IMR-90 (cell line): ENCODE data around the gene FRAS1. TPM values are rescaled to one million over a fixed set of nuclear protein-coding genes. Genes with fewer than 3 reads are reported as not detected.

ENCODE experiments used
- ATAC-seq: fragments of 200-7000 bp; cut with Tn5 transposase; 2 replicates; pipeline ENCODE4 v1.9.1; 2020; ENCODE audit warnings: low read depth, mild to moderate bottlenecking, moderate library complexity
- BruUV-seq: library from RNA; stranded (reverse); fragments of 400-500 nt; replicated peaks from 2 replicates; lab custom pipeline; 2021; lab: Mats Ljungman, UMichigan
- CTCF ChIA-PET: fragments of 300-600 bp; formaldehyde crosslinking; extraction: SDS; loops from one replicate; lab custom pipeline; 2021; ENCODE audit warnings: antibody characterized with exemption; lab: Yijun Ruan, JAX
- POLR2A ChIA-PET: fragments of 300-600 bp; sonication (Branson Sonifier 250); formaldehyde crosslinking; loops from one replicate; lab custom pipeline; 2022; ENCODE audit warnings: antibody characterized with exemption; ENCODE audit not compliant: unreplicated experiment; lab: Charles Lee
- DNase-seq: peaks from one replicate; pipeline ENCODE4 v3.0.0; 2013
- H2AFZ ChIP-seq: replicated peaks from 2 replicates; pipeline ENCODE3; 2013; ENCODE audit warnings: low read length, mild to moderate bottlenecking; ENCODE audit not compliant: poor library complexity
- H2AK5ac ChIP-seq: 2 replicates; pipeline ENCODE4 v1.6.1; 2013; ENCODE audit warnings: low read depth, low read length, inconsistent platforms
- H2AK9ac ChIP-seq: replicated peaks from 2 replicates; pipeline ENCODE3; 2013; ENCODE audit warnings: mild to moderate bottlenecking, low read depth, low read length, moderate library complexity; ENCODE audit not compliant: poor library complexity
- H2BK120ac ChIP-seq: 2 replicates; pipeline ENCODE4 v1.6.1; 2013; ENCODE audit warnings: low read depth, low read length, inconsistent platforms
- H2BK15ac ChIP-seq: 3 replicates; pipeline ENCODE4 v1.6.1; 2013; ENCODE audit warnings: low read depth, low read length, inconsistent platforms
- H2BK20ac ChIP-seq: 2 replicates; pipeline ENCODE4 v1.6.1; 2013; ENCODE audit warnings: low read depth, mild to moderate bottlenecking, inconsistent platforms, low read length, moderate library complexity
- H2BK5ac ChIP-seq: 2 replicates; pipeline ENCODE4 v1.6.1; 2013; ENCODE audit warnings: mild to moderate bottlenecking, low read depth, low read length, inconsistent platforms; ENCODE audit not compliant: poor library complexity, severe bottlenecking
- H3K14ac ChIP-seq: replicated peaks from 2 replicates; pipeline ENCODE4 v1.6.1; 2013; ENCODE audit warnings: low read depth, low read length, inconsistent platforms
- H3K18ac ChIP-seq: 2 replicates; pipeline ENCODE4 v1.6.1; 2013; ENCODE audit warnings: low read depth, low read length, control low read depth
- H3K23ac ChIP-seq: 2 replicates; pipeline ENCODE4 v1.6.1; 2013; ENCODE audit warnings: low read depth, low read length, inconsistent platforms
- H3K27ac ChIP-seq: 2 replicates; pipeline ENCODE4 v1.5.1; 2013; ENCODE audit warnings: mild to moderate bottlenecking, control low read depth, low read length; ENCODE audit not compliant: insufficient read depth
- H3K27me3 ChIP-seq: 2 replicates; pipeline ENCODE4 v1.6.1; 2013; ENCODE audit warnings: low read length; ENCODE audit not compliant: control insufficient read depth, insufficient read depth
- H3K36me3 ChIP-seq: 2 replicates; pipeline ENCODE4 v1.6.1; 2013; ENCODE audit warnings: low read length, mixed read lengths; ENCODE audit not compliant: control insufficient read depth, insufficient read depth
- H3K4ac ChIP-seq: 2 replicates; pipeline ENCODE4 v1.6.1; 2013; ENCODE audit warnings: low read depth, low read length, inconsistent platforms
- H3K4me1 ChIP-seq: 2 replicates; pipeline ENCODE4 v1.6.1; 2013; ENCODE audit warnings: low read length, mixed read lengths; ENCODE audit not compliant: control insufficient read depth, insufficient read depth
- H3K4me2 ChIP-seq: 2 replicates; pipeline ENCODE4 v1.6.1; 2013; ENCODE audit warnings: low read depth, mild to moderate bottlenecking, control low read depth, low read length, moderate library complexity
- H3K4me3 ChIP-seq: 2 replicates; pipeline ENCODE4 v1.5.1; 2013; ENCODE audit warnings: low read depth, mild to moderate bottlenecking, control low read depth, low read length, moderate library complexity; ENCODE audit not compliant: insufficient read depth
- H3K56ac ChIP-seq: 2 replicates; pipeline ENCODE4 v1.6.1; 2013; ENCODE audit warnings: low read length, inconsistent platforms; ENCODE audit not compliant: insufficient read depth; ENCODE audit errors: extremely low read depth
- H3K79me1 ChIP-seq, 2 experiments: 2 replicates each; pipeline ENCODE4 v1.6.1; 2013; ENCODE audit warnings: low read length in 2 of 2, inconsistent platforms in 1 of 2, low read depth in 1 of 2
- H3K9ac ChIP-seq: 2 replicates; pipeline ENCODE4 v1.6.1; 2013; ENCODE audit warnings: low read depth, low read length, control low read depth
- H3K9me1 ChIP-seq: 2 replicates; pipeline ENCODE4 v1.6.1; 2013; ENCODE audit warnings: low read length, inconsistent platforms; ENCODE audit not compliant: insufficient read depth
- H3K9me3 ChIP-seq: 2 replicates; pipeline ENCODE4 v1.6.1; 2013; ENCODE audit warnings: low read length; ENCODE audit not compliant: control insufficient read depth, insufficient read depth
- H4K20me1 ChIP-seq: 2 replicates; pipeline ENCODE4 v1.6.1; 2013; ENCODE audit warnings: low read length, inconsistent platforms; ENCODE audit not compliant: insufficient read depth
- H4K5ac ChIP-seq: 2 replicates; pipeline ENCODE4 v1.6.1; 2013; ENCODE audit warnings: mild to moderate bottlenecking, low read depth, low read length, control low read depth
- H4K8ac ChIP-seq, 2 experiments: 2 replicates each; pipeline ENCODE4 v1.6.1; 2013; ENCODE audit warnings: low read depth in 2 of 2, low read length in 2 of 2, control low read depth in 1 of 2, inconsistent platforms in 1 of 2
- H4K91ac ChIP-seq: 2 replicates; pipeline ENCODE4 v1.6.1; 2013; ENCODE audit warnings: low read depth, low read length, inconsistent platforms; ENCODE audit not compliant: insufficient read depth
- MAZ ChIP-seq: IDR thresholded peaks from 2 replicates; pipeline ENCODE4 v1.6.1; 2012; ENCODE audit warnings: low read depth, mild to moderate bottlenecking, low read length, improper control_type of control experiment, moderate library complexity, borderline replicate concordance
- NFE2L2 ChIP-seq: fragments of 150-350 bp; IDR thresholded peaks from 2 replicates; pipeline ENCODE4 v1.6.1; 2016; ENCODE audit warnings: low read depth, mild to moderate bottlenecking, low read length
- RCOR1 ChIP-seq: IDR thresholded peaks from 2 replicates; pipeline ENCODE4 v1.6.1; 2012; ENCODE audit warnings: mild to moderate bottlenecking, low read length, improper control_type of control experiment; ENCODE audit not compliant: insufficient replicate concordance
- USF2 ChIP-seq: fragments of 150-350 bp; IDR thresholded peaks from 2 replicates; pipeline ENCODE4 v1.6.1; 2017; ENCODE audit warnings: mild to moderate bottlenecking, antibody characterized with exemption, low read length, low read depth
- WGBS, 2 experiments: methylation state at CpG; one replicate each; pipeline versions ENCODE4 v1.1.5 to v1.1.7; 2013; ENCODE audit warnings: missing lambda C conversion rate in 2 of 2; ENCODE audit not compliant: insufficient read length in 1 of 2; ENCODE audit errors: extremely low coverage in 2 of 2; 5-methylcytosine and 5-hydroxymethylcytosine counted together
- dilution Hi-C: fragments of 300-500 bp; cut with HindIII; formaldehyde crosslinking; loops from one replicate; pipeline ENCODE4 v1.14.3; 2018; ENCODE audit warnings: low sequenced_read_pairs; ENCODE audit not compliant: unreplicated experiment
- in situ Hi-C: fragments of 300-500 bp; cut with MboI; formaldehyde crosslinking; loops from 3 replicates; pipeline ENCODE4 v1.14.3; 2019; ENCODE audit warnings: low sequenced_read_pairs, inconsistent platforms, mixed read lengths
- intact Hi-C: fragments of 100-400 bp; cut with micrococcal nuclease; formaldehyde crosslinking; loops from 2 replicates; pipeline ENCODE4 v1.10.0; 2022
- polyA plus RNA-seq, 3 experiments: library from polyadenylated mRNA; depleted of rRNA; stranded (reverse); fragments of >200 nt; gene quantifications; 2 replicates each; pipeline ENCODE4 v1.2.3, GENCODE V29; 2012; ENCODE audit warnings: low replicate concordance in 1 of 3
- total RNA-seq: library from RNA; depleted of rRNA; stranded (reverse); fragments of >200 nt; gene quantifications from 2 replicates; pipeline ENCODE4 v1.2.3, GENCODE V29; 2012

The FRAS1 gene
- total and polyA plus RNA-seq, 2 of the 4 experiments (the other 2 are of a cell fraction), result under 0.01 to 0.03 TPM

GRCh38 chr4:78437608-78438088 lies 380.5 kb downstream of the FRAS1 start:
- CTCF ChIA-PET, result no interaction called here

More at GRCh38 chr4:78437608-78438088, 380.5 kb downstream of the FRAS1 start:
- Histone ChIP-seq H2AFZ (no peak overlapping the region), H3K9me1 (no peaks in the 10 kb centered on the region), H4K91ac (no peak overlapping the region), H3K14ac (no peak overlapping the region), H3K27me3 (peaks cover 6% of the 10 kb centered on the region), H2BK120ac (no peak overlapping the region), H3K27ac (no peak overlapping the region), H4K5ac (no peak overlapping the region), H2BK15ac (no peak overlapping the region), H4K20me1 (no peaks in the 10 kb centered on the region), H4K8ac (no peak overlapping the region), H2AK5ac (no peak overlapping the region), H3K4ac (no peak overlapping the region), H3K4me1 (no peaks in the 10 kb centered on the region), H3K23ac (no peak overlapping the region), H2AK9ac (no peak overlapping the region), H3K9ac (no peak overlapping the region), H3K79me1 (no peaks in the 10 kb centered on the region), H3K18ac (no peak overlapping the region), H3K56ac (no peak overlapping the region), H2BK5ac (no peak overlapping the region), H3K4me2 (no peak overlapping the region), H3K4me3 (no peak overlapping the region), H3K9me3 (no peaks in the 10 kb centered on the region), H2BK20ac (no peak overlapping the region), H3K36me3 (no peaks in the 10 kb centered on the region)
- DNase-seq (no peak), ATAC-seq (no peak)
- POLR2A ChIA-PET, result interaction anchor here (0.7 kb wide), 1 partner anchor 27 kb away, joined by 3 read pairs; no protein-coding TSS in a partner anchor
- intact Hi-C loops (no loop called here), dilution Hi-C loops (no loop called here), in situ Hi-C loops (no loop called here)
- TF ChIP-seq USF2, result no peak
- TF ChIP-seq MAZ, result no peak
- no peak for TF ChIP-seq NFE2L2
- no peak for TF ChIP-seq RCOR1
- BruUV-seq, result no TSS peak
- no CpG with 5 or more reads among the region's 2 CpGs for WGBS, 2 experiments
